HEK293T (cell line): Measurements from ENCODE around the gene EOLA2.

ENCODE experiments used
- BHLHE40 ChIP-seq: fragments of 450-650 bp; IDR thresholded peaks from 2 replicates; pipeline ENCODE4 v1.6.1; 2016; ENCODE audit warnings: mild to moderate bottlenecking, moderate library complexity, borderline replicate concordance
- FOXM1 ChIP-seq: fragments of 450-650 bp; IDR thresholded peaks from 2 replicates; pipeline ENCODE4 v1.6.1; 2017; ENCODE audit warnings: mild to moderate bottlenecking, borderline replicate concordance
- HDGF ChIP-seq: fragments of 450-650 bp; IDR thresholded peaks from 2 replicates; pipeline ENCODE4 v1.6.1; 2017; ENCODE audit warnings: antibody characterized with exemption, borderline replicate concordance
- NFRKB ChIP-seq: fragments of 450-650 bp; IDR thresholded peaks from 2 replicates; pipeline ENCODE4 v1.6.1; 2016; ENCODE audit warnings: mild to moderate bottlenecking, moderate library complexity
- SP1 ChIP-seq: fragments of 450-650 bp; IDR thresholded peaks from 2 replicates; pipeline ENCODE4 v1.6.1; 2017
- TARDBP ChIP-seq: fragments of 450-650 bp; IDR thresholded peaks from 2 replicates; pipeline ENCODE4 v1.6.1; 2016
- ZNF384 ChIP-seq: fragments of 450-650 bp; IDR thresholded peaks from 2 replicates; pipeline ENCODE4 v1.6.1; 2016

- TF ChIP-seq SP1 (no peak), FOXM1 (no peak), TARDBP (no peak), ZNF384 (no peak), HDGF (no peak), BHLHE40 (no peak), NFRKB (no peak)
Measured at GRCh38 chrX:149982310-149982709, 44.0 kb upstream of the EOLA2 start.
